ENCODE measurements around the gene MGAT5. TPM values are rescaled to one million over a fixed set of nuclear protein-coding genes. Genes with fewer than 3 reads are reported as not detected.

The MGAT5 gene
- total RNA-seq, 6 experiments from 2014 or later: 4.5 to 16.0 (median 10.0) TPM

DNA sequence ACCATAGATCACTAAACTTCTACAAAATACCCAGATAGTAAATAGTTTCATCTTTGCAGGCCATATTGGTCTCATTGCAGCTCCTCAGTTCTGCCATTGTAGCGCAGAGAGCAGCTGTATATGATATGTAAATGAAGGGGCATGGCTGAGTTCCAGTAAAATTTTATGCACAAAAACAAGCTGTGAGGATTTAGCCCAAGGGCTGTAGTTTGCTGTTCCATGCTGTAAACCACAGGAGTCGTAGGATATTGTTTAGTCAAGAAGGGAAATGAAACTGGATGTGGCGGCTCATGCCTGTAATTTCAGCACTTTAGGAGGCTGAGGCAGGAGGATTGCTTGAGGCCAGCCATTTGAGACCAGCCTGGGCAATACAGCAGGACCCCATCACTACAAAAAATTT lies 83.0 kb downstream of the MGAT5 start:
- Histone ChIP-seq H3K36me3 (no peaks in the 10 kb centered on the region), H3K4me3 (no peak overlapping the region), H3K4me1 (no peaks in the 10 kb centered on the region), H3K27me3 (no peaks in the 10 kb centered on the region), H3K9me3 (no peaks in the 10 kb centered on the region), H3K27ac (no peak overlapping the region)
- TF ChIP-seq POLR2A (IDR thresholded peaks at IDR 0.05) (no peak), CTCF (IDR thresholded peaks at IDR 0.05) (no peak)
- ATAC-seq: no peak
- 76% methylated on average over 3 of the region's 3 CpGs for WGBS (ENCODE audit: insufficient coverage, low coverage, low lambda C conversion rate, missing lambda C conversion rate)
- intact Hi-C loops (cut with DNase I): no loop called here
- DNase-seq: no peak

DNA sequence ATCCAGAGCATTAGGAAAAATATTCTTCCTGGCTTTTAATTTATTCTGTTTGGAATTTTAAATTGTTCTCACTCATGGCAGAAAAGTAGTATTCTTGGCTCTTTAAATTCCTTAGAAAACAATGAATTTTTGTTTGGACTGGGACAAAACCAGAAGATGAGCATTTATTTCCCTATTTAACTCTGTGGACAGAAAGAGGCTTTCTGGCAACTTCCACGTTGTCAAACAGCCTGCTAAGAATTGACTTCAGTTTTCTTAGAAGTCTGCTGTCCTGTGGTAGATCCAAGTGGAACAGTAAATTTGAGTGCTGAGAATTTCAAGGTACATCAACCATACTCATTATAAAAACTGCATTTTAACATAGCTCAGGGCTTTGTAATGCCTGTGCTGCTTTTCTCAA lies 83.8 kb downstream of the MGAT5 start:
- no peaks in the 10 kb centered on the region for H3K36me3 ChIP-seq
- ATAC-seq (peak in 2 of 4 donors; percentile 28 to 35), DNase-seq (no peak)
- H3K27ac ChIP-seq: no peak overlapping the region
- no peak for TF ChIP-seq POLR2A (IDR thresholded peaks at IDR 0.05)
- no peak for TF ChIP-seq CTCF (IDR thresholded peaks at IDR 0.05)
- no peaks in the 10 kb centered on the region for H3K4me1 ChIP-seq
- WGBS (ENCODE audit: insufficient coverage, low coverage, low lambda C conversion rate, missing lambda C conversion rate): 50% methylated on average over 1 of the region's 1 CpG
- intact Hi-C loops (cut with DNase I): no loop called here
- no peak overlapping the region for H3K4me3 ChIP-seq
- H3K27me3 ChIP-seq: no peaks in the 10 kb centered on the region
- H3K9me3 ChIP-seq: no peaks in the 10 kb centered on the region

GRCh38 chr2:134338208-134338607 lies 84.3 kb downstream of the MGAT5 start:
- Histone ChIP-seq H3K9me3 (no peaks in the 10 kb centered on the region), H3K4me3 (no peak overlapping the region), H3K4me1 (no peaks in the 10 kb centered on the region), H3K27me3 (no peaks in the 10 kb centered on the region), H3K27ac (no peak overlapping the region), H3K36me3 (no peaks in the 10 kb centered on the region)
- ATAC-seq (peak in 2 of 4 donors; percentile 34 to 46), DNase-seq (no peak)
- intact Hi-C loops (cut with DNase I): no loop called here
- TF ChIP-seq CTCF (IDR thresholded peaks at IDR 0.05) (no peak), POLR2A (IDR thresholded peaks at IDR 0.05) (no peak)
- WGBS (ENCODE audit: insufficient coverage, low coverage, low lambda C conversion rate, missing lambda C conversion rate): 89% methylated on average over 8 of the region's 8 CpGs

DNA sequence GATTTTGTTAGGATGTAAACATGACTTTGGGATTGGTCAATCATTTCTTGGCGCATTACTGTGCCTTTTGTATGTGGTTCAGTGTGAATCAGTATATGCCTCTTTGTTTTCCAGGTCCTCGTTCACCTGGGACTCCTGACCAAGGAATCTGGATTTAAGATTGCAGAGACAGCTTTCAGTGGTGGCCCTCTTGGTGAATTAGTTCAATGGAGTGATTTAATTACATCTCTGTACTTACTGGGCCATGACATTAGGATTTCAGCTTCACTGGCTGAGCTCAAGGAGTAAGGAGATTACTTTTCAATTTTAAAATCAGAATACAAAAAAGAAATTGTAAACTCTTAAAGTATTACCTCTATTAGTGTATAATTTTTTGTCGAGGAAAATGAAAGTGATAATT lies 87.6 kb downstream of the MGAT5 start:
- no peak for ATAC-seq
- intact Hi-C loops (cut with DNase I): no loop called here
- TF ChIP-seq POLR2A (IDR thresholded peaks at IDR 0.05) (no peak), CTCF (IDR thresholded peaks at IDR 0.05) (no peak)
- H3K9me3 ChIP-seq: no peaks in the 10 kb centered on the region
- no peak overlapping the region for H3K27ac ChIP-seq
- no peaks in the 10 kb centered on the region for H3K27me3 ChIP-seq
- H3K4me1 ChIP-seq: no peaks in the 10 kb centered on the region
- H3K36me3 ChIP-seq: no peaks in the 10 kb centered on the region
- H3K4me3 ChIP-seq: no peak overlapping the region
- no peak for DNase-seq
- WGBS (ENCODE audit: insufficient coverage, low coverage, low lambda C conversion rate, missing lambda C conversion rate): 90% methylated on average over 3 of the region's 3 CpGs
